HG03097 (cell line): ENCODE measurements around the gene GRB7.
A peak's percentile ranks its signal among the peaks of the same experiment; 100 is the strongest.
"Not testable (repeated sequence)": the region's sequence is repeated elsewhere in the genome, so short reads cannot be mapped to it uniquely, and the experiment has no call there.

Experiments used
- ATAC-seq: cut with Tn5 transposase; IDR thresholded peaks from one replicate; pipeline ENCODE4 v1.9.1; 2021; ENCODE audit not compliant: unreplicated experiment, low FRiP score

The GRB7 gene

GRCh38 chr17:39750131-39751015, 12.6 kb downstream of the GRB7 start:
- no peak for ATAC-seq

DNA sequence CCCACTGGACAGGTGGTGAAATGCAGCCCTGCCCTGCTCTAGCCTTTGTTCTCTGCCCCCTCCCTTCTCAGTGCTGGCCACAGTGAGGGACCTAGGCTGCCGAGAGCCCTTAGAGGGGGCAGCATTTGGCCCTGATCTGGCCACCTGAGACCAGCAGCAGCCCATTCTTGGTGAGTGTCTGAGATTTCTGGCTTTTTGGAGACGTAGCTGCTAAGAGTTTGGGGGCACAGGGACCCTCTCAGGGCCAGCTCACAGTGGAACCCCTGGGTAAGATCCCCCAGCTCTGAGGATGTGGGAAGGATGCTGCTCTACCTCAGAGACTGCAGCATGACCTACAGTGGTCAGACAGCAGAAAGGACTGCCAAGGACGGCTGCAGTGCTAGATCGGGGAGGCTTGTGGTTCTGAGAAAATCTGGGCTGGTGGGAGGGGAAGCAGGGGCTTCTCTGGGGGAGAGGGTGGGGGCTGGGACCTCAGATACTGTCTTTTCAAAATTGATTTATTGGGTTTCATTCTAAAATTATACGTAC, 13.3 kb downstream of the GRB7 start:
- no peak for ATAC-seq

DNA sequence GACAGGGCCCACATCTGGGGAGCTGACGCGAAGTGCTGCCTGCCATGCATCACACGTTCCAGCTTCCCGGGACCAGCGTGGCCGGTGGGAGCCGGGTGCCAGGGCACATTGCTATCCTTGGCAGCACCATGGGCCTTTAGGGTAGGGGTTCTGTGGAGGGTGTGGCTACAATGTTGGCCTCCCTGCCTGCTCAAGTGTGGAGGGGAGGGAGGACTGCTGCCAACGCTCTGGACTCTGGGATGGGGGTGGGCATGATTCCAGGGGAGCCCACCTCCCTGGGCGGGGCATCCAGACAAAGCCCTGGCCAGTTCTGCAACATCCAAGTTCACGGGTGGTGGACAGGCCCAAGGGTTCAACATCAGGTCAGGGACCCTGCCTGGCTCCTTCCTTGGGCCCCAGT, 13.9 kb downstream of the GRB7 start:
- no peak for ATAC-seq

- no peak for ATAC-seq
These were observed 14.6 kb downstream of the GRB7 start for GRCh38 chr17:39752241-39752881.

- peak; percentile 25 for ATAC-seq
These were observed 15.9 kb downstream of the GRB7 start for GRCh38 chr17:39753514-39754160.

- peak; percentile 54 for ATAC-seq
These were observed 16.6 kb downstream of the GRB7 start for GRCh38 chr17:39754161-39754957.

GRCh38 chr17:39754958-39755553, 17.3 kb downstream of the GRB7 start:
- no peak for ATAC-seq

GRCh38 chr17:39755554-39756379, 18.0 kb downstream of the GRB7 start:
- no peak for ATAC-seq

- no peak for ATAC-seq
These were observed 18.8 kb downstream of the GRB7 start for GRCh38 chr17:39756380-39757079.

DNA sequence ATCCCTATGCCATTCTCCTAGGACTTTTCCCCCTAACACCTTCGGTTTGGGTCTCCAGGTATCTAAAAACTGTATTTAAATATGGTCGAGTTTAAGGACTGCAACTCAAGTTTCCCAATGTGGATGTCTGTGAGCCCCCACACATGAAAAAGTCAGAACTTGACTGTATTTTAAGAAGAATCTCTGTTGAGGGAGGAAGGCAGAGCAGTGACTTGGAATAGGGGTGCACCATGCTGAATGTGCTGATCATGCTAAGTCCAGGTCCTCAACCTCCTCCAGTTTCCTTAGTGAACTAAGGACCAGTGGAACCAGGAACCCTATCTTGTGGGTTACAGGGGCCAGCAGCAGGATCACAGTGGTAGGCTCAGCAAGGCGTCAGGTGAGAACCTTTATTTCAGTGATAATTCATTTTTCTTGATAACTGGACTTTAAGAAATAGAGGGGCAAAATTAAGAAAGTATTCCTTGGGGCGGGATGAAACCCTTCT, 19.5 kb downstream of the GRB7 start:
- no peak for ATAC-seq

DNA sequence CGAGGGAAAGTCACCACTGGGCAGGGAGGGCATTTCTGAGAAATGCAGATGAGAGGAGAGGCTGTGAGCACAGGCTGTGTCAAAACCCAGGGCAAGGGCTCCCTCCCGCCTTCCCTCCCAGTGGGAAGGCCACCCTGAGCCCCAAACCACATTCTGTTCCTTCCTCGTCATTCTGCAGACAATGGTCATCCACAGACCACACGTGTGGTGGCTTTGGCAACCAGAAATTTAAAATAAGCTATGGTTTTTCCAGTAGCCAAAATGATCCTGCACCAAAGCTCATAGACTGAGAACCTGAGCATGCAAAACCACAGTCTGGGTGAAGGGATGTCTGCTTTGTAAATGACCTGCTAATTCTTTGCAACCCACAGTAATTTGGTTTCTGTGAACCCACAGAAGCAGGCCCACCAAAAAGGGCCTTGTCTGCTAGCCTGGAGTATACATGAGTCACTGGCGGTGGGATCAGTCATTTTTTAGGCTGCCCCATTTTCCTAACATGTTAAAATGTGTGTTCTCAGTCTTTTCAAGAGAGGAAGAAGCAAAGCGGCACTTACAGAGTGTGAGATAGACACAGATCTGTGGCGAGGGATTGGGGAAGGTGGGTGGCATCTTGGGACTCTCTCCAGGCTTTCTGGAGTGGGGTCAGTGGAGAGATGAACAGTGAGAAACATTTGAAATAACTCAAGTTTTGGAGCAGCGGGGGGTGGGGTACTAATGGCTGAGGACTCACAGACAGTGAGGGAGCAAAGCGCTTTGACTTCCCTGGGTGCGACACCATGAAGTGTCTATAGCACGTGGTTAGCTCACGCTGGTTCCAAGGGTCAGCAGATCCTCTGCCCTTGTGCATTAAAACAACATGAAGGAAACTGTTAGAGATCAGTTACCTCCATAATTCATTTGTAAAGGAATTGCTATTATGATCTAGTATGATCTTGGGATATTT, 20.5 kb downstream of the GRB7 start:
- ATAC-seq: no peak

DNA sequence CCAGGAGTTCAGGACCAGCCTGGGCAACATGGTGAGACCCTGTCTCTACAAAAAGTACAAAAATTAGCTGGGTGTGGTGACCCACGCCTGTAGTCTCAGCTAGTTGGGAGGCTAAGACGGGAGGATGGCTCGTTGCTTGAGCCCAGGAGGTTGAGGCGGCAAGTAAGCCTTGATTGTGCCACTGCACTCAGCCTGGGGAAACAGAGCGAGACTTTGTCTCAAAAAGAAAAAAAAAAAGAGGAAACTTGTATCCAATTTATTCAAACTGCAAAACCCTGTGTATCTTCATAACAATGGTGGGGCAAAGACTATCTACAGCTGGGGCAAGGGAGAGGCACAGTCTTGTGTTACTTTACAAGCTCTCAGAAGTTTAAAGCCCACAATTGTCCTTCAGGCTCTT, 21.5 kb downstream of the GRB7 start:
- ATAC-seq: no peak

DNA sequence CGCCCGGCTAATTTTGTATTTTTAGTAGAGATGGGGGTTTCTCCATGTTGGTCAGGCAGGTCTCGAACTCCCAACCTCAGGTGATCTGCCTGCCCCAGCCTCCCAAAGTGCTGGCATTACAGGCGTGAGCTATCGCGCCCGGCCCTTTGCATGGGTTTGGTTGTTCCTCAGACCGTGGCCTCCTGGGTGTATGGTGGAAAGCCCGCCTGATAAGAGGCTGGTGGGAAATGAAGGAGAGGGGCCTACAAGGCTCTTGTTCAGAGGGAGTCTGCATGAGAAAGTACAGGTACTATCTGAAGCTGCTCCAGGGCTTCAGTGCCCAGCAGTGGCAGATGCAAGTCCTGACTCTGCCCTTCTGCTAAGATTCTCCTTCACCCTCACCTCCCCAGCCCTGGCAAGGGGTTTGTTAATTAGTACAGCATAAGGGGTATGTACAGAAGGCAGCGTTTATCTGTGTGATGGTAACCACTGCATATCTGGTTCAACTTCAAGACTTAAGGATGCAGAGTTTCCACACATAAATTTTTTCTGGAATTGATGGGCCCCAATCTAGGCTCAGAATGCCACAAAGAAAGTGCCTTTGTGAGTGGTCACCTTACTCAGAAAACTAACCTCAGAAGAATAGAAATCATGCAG, 24.2 kb downstream of the GRB7 start:
- no peak for ATAC-seq

GRCh38 chr17:39763051-39763820, 25.5 kb downstream of the GRB7 start:
- no peak for ATAC-seq

- not testable (repeated sequence) for ATAC-seq
These were observed 26.4 kb downstream of the GRB7 start for GRCh38 chr17:39764171-39764570.

GRCh38 chr17:39765175-39765574, 27.4 kb downstream of the GRB7 start:
- no peak for ATAC-seq
